SK-N-MC (cell line): Measurements from ENCODE around the gene MACROD2.

Source experiments
- EZH2 ChIP-seq: fragments of 200-600 bp; sonication (generic); IDR thresholded peaks from one replicate; pipeline ENCODE4 v1.6.1; 2017; ENCODE audit warnings: antibody characterized with exemption
- POLR2AphosphoS5 ChIP-seq: IDR thresholded peaks from 2 replicates; pipeline ENCODE4 v1.6.1; 2012; ENCODE audit warnings: mild to moderate bottlenecking, low read depth, low read length, borderline replicate concordance

- TF ChIP-seq POLR2AphosphoS5 (no peak), EZH2 (no peak)
These were observed 953.1 kb downstream of the MACROD2 start for GRCh38 chr20:14948416-14948815.
